Testis (tissue), 3 donors: ENCODE data around the gene PLSCR4. TPM values are rescaled to one million over a fixed set of nuclear protein-coding genes. Genes with fewer than 3 reads are reported as not detected.

ENCODE experiments used
- DNase-seq: peaks from one replicate; pipeline ENCODE4 v3.0.0-alpha.2; 2019
- H3K27ac ChIP-seq, 2 donors: fragments of 200-600 bp; sonication (generic); one replicate each; pipeline ENCODE4 v1.5.1; 2019
- H3K27me3 ChIP-seq: fragments of 200-600 bp; sonication (generic); one replicate; pipeline ENCODE4 v1.5.1; 2019
- H3K36me3 ChIP-seq: fragments of 200-600 bp; sonication (generic); one replicate; pipeline ENCODE4 v1.5.1; 2017; ENCODE audit warnings: low read depth; ENCODE audit errors: missing control alignments
- H3K4me1 ChIP-seq: fragments of 200-600 bp; sonication (generic); one replicate; pipeline ENCODE4 v1.5.1; 2019
- H3K4me3 ChIP-seq, 2 donors: fragments of 200-600 bp; sonication (generic); one replicate each; pipeline ENCODE4 v1.5.1; 2017 to 2019
- H3K9me3 ChIP-seq: fragments of 200-600 bp; sonication (generic); one replicate; pipeline ENCODE4 v1.5.1; 2017
- POLR2A ChIP-seq: fragments of 450-650 bp; IDR thresholded peaks from one replicate; pipeline ENCODE4 v1.6.1; 2017; ENCODE audit warnings: antibody characterized with exemption, mild to moderate bottlenecking, moderate library complexity
- WGBS, 2 donors: methylation state at CpG; one replicate each; pipeline ENCODE4 v1.1.5; 2018; 5-methylcytosine and 5-hydroxymethylcytosine counted together
- intact Hi-C: fragments of 100-400 bp; cut with DNase I; formaldehyde crosslinking; loops from one replicate; pipeline ENCODE4 v1.15.1; 2023; ENCODE audit warnings: low total_unique reads
- polyA plus RNA-seq: library from polyadenylated mRNA; stranded (reverse); fragments of 350-450 nt; fragmentation: Illumina TruSeq; extraction: RNeasy Lipid Tissue Mini Kit (QIAGEN cat#74804); gene quantifications from one replicate; pipeline ENCODE4 v1.2.3, GENCODE V29; 2014; ENCODE audit warnings: low read depth, low replicate concordance; ENCODE audit not compliant: insufficient read depth
- total RNA-seq, 2 donors: library from RNA; depleted of rRNA; stranded (reverse); fragments of >200 nt; gene quantifications; one replicate each; pipeline ENCODE4 v1.2.3, GENCODE V29; 2016
- TF ChIP-seq, protein P1 (sequence below), 3 experiments: fragments of 450-650 bp in 2 of 3; fragments of 200-600 bp in 1 of 3; sonication (generic) in 1 of 3; IDR thresholded peaks; one replicate each; pipeline ENCODE4 v1.5.1; 2016 to 2019; ENCODE audit warnings: antibody characterized with exemption in 3 of 3, mild to moderate bottlenecking in 2 of 3, moderate library complexity in 1 of 3

Gene PLSCR4
- total and polyA plus RNA-seq, 3 donors from 2014 or later: 42.5 to 96.3 (median 89.1) TPM

GRCh38 chr3:146187334-146187950 is 63.5 kb downstream of the PLSCR4 start:
- DNase-seq: peak; percentile 34
- H3K36me3 ChIP-seq: no peaks in the 10 kb centered on the region
- WGBS, 2 donors: 40 to 61% methylated on average over 2 of the region's 2 CpGs
- H3K4me3 ChIP-seq: no peak overlapping the region
- no peaks in the 10 kb centered on the region for H3K27me3 ChIP-seq
- intact Hi-C loops: loop anchor here (10.0 kb wide), 1 partner anchor 123 kb away; no protein-coding TSS in a partner anchor
- TF ChIP-seq POLR2A: no peak
- TF ChIP-seq, protein P1, sequence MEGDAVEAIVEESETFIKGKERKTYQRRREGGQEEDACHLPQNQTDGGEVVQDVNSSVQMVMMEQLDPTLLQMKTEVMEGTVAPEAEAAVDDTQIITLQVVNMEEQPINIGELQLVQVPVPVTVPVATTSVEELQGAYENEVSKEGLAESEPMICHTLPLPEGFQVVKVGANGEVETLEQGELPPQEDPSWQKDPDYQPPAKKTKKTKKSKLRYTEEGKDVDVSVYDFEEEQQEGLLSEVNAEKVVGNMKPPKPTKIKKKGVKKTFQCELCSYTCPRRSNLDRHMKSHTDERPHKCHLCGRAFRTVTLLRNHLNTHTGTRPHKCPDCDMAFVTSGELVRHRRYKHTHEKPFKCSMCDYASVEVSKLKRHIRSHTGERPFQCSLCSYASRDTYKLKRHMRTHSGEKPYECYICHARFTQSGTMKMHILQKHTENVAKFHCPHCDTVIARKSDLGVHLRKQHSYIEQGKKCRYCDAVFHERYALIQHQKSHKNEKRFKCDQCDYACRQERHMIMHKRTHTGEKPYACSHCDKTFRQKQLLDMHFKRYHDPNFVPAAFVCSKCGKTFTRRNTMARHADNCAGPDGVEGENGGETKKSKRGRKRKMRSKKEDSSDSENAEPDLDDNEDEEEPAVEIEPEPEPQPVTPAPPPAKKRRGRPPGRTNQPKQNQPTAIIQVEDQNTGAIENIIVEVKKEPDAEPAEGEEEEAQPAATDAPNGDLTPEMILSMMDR (IDR thresholded peaks at IDR 0.05): peak; percentile 32 to 45 (median 34)
- H3K4me1 ChIP-seq: no peaks in the 10 kb centered on the region
- no peak overlapping the region for H3K27ac ChIP-seq
- no peaks in the 10 kb centered on the region for H3K9me3 ChIP-seq

GRCh38 chr3:146184241-146185015 is 66.5 kb downstream of the PLSCR4 start:
- Histone ChIP-seq H3K9me3 (no peaks in the 10 kb centered on the region), H3K4me1 (no peaks in the 10 kb centered on the region), H3K4me3 (no peak overlapping the region), H3K36me3 (no peaks in the 10 kb centered on the region), H3K27me3 (no peaks in the 10 kb centered on the region), H3K27ac (no peak overlapping the region)
- WGBS, 2 donors: 55 to 56% methylated on average over 2 of the region's 2 CpGs
- intact Hi-C loops: loop anchor here (10.0 kb wide), 1 partner anchor 120 kb away; no protein-coding TSS in a partner anchor
- no peak for DNase-seq
- TF ChIP-seq POLR2A: no peak

DNA sequence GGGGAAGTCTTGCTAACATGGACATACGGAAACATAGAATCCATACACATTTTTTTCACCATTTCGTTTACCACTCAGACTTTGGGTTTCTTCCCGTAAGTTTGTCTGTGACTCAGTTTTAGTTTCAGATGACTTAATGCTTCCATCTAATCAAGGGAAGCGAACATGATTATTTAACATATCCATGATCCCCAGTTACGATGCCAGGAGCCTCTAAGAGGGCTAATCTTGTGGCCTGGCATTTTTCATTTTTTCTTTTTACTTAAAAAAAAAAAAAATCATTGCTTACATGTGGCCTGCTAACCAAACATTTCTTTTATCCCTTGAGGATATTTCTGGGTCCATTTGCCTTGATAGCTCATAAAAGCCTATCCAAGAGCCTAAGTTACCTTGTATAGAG is 69.7 kb downstream of the PLSCR4 start:
- no peak overlapping the region for H3K4me3 ChIP-seq
- H3K4me1 ChIP-seq: no peaks in the 10 kb centered on the region
- TF ChIP-seq, protein P1 (IDR thresholded peaks at IDR 0.05): no peak
- no peak for TF ChIP-seq POLR2A
- intact Hi-C loops: loop anchor here (10.0 kb wide), 1 partner anchor 116 kb away; no protein-coding TSS in a partner anchor
- 97% methylated on average over 5 of the region's 5 CpGs for WGBS, 2 donors
- no peak for DNase-seq
- H3K27ac ChIP-seq: no peak overlapping the region
- H3K9me3 ChIP-seq: no peaks in the 10 kb centered on the region
- no peaks in the 10 kb centered on the region for H3K36me3 ChIP-seq
- no peaks in the 10 kb centered on the region for H3K27me3 ChIP-seq

GRCh38 chr3:146180376-146180775 is 70.5 kb downstream of the PLSCR4 start:
- Histone ChIP-seq H3K9me3 (no peaks in the 10 kb centered on the region), H3K27me3 (no peaks in the 10 kb centered on the region), H3K4me1 (no peaks in the 10 kb centered on the region), H3K36me3 (no peaks in the 10 kb centered on the region), H3K4me3 (no peak overlapping the region), H3K27ac (no peak overlapping the region)
- intact Hi-C loops: loop anchor here (10.0 kb wide), 1 partner anchor 116 kb away; no protein-coding TSS in a partner anchor
- 91 to 93% methylated on average over 6 of the region's 6 CpGs for WGBS, 2 donors
- TF ChIP-seq, protein P1 (IDR thresholded peaks at IDR 0.05): no peak
- TF ChIP-seq POLR2A: no peak
- DNase-seq: no peak

DNA sequence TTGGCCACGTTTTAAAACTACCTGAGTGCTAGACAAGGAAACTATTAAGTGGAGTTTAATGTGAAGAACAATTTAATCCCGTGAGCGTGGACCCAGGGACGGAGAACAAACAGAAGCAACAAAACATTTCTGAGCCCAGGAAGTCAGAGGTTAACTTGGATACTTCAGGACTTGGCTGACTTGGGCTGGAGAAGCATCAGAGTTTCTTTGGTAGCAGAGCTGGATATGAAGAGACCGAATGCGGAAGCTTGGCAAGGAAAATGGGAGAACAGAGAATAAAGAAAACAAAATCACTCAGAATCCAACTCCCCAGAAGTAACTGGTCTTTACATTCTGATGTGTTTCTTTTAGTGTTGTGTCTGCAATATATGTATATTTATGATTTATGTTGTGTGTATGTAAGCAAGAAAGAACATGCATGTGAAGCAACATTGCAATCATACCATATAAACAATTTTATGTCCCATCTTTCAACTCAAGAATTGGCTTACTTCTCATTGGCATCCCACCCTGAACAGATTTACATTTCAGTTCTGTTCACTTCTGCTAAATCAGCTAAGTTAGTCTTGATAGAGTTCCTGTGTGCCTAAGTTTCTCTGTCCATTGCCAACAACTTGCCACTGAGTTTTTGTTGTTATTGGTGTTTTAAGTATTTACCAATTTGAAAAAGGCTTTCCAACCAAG is 72.8 kb downstream of the PLSCR4 start:
- intact Hi-C loops: no loop called here
- no peaks in the 10 kb centered on the region for H3K36me3 ChIP-seq
- no peak overlapping the region for H3K4me3 ChIP-seq
- H3K27ac ChIP-seq: no peak overlapping the region
- no peaks in the 10 kb centered on the region for H3K4me1 ChIP-seq
- WGBS, 2 donors: 69 to 70% methylated on average over 6 of the region's 6 CpGs
- no peaks in the 10 kb centered on the region for H3K9me3 ChIP-seq
- H3K27me3 ChIP-seq: no peaks in the 10 kb centered on the region
- DNase-seq: no peak
- TF ChIP-seq POLR2A: no peak
- TF ChIP-seq, protein P1 (IDR thresholded peaks at IDR 0.05): no peak
